ENCODE results near the gene TAS2R10. TPM values are rescaled to one million over a fixed set of nuclear protein-coding genes. Genes with fewer than 3 reads are reported as not detected.
"Not testable (repeated sequence)": the region's sequence is repeated elsewhere in the genome, so short reads cannot be mapped to it uniquely, and the experiment has no call there.

TAS2R10 gene
- total RNA-seq, 2 donors from 2014 or later: 0.31 to 0.63 TPM

GRCh38 chr12:10824957-10825356 lies 1.2 kb downstream of the TAS2R10 start:
- no peak overlapping the region for H3K4me3 Mint-ChIP-seq
- H3K4me1 Mint-ChIP-seq (ENCODE audit: low read depth): no peaks in the 10 kb centered on the region
- ATAC-seq (replicated peaks in 1 of 2): no peak
- H3K27me3 Mint-ChIP-seq (ENCODE audit: low read depth): no peaks in the 10 kb centered on the region
- no peak overlapping the region for H3K27ac Mint-ChIP-seq
- no peaks in the 10 kb centered on the region for H3K9me3 Mint-ChIP-seq
- no peak for DNase-seq
- H3K36me3 Mint-ChIP-seq (ENCODE audit: insufficient read depth in 2 of 2): no peaks in the 10 kb centered on the region

- ATAC-seq (replicated peaks in 1 of 2): no peak
- Mint-ChIP-seq H3K4me3 (no peak overlapping the region), H3K27me3 (ENCODE audit: low read depth) (peaks cover 27% of the 10 kb centered on the region), H3K36me3 (ENCODE audit: insufficient read depth in 2 of 2) (no peaks in the 10 kb centered on the region), H3K9me3 (no peaks in the 10 kb centered on the region), H3K4me1 (ENCODE audit: low read depth) (no peaks in the 10 kb centered on the region), H3K27ac (no peak overlapping the region)
- no peak for DNase-seq
These were observed 14.1 kb downstream of the TAS2R10 start for GRCh38 chr12:10811883-10812536.

GRCh38 chr12:10810068-10810467 lies 16.1 kb downstream of the TAS2R10 start, which contains the start of gene TAS2R9:
Gene TAS2R9 (minus strand): TSS chr12:10810168. CDS start chr12:10810075, 93 bp downstream.
- Mint-ChIP-seq H3K9me3 (no peaks in the 10 kb centered on the region), H3K36me3 (ENCODE audit: insufficient read depth in 2 of 2) (no peaks in the 10 kb centered on the region), H3K27ac (no peak within 1 kb of the TSS), H3K4me3 (no peak within 1 kb of the TSS), H3K4me1 (ENCODE audit: low read depth) (no peaks in the 10 kb centered on the region), H3K27me3 (ENCODE audit: low read depth) (peaks cover 27% of the 10 kb centered on the region)
- ATAC-seq (replicated peaks in 1 of 2) (no peak), DNase-seq (no peak)

GRCh38 chr12:10807186-10807585 lies 19.0 kb downstream of the TAS2R10 start, which contains the start of gene TAS2R8:
Gene TAS2R8 (minus strand): TSS chr12:10807286. CDS start chr12:10806980, 306 bp downstream.
- H3K4me1 Mint-ChIP-seq (ENCODE audit: low read depth): no peaks in the 10 kb centered on the region
- peaks cover 32% of the 10 kb centered on the region for H3K27me3 Mint-ChIP-seq (ENCODE audit: low read depth)
- H3K36me3 Mint-ChIP-seq (ENCODE audit: insufficient read depth in 2 of 2): no peaks in the 10 kb centered on the region
- DNase-seq (no peak), ATAC-seq (replicated peaks in 1 of 2) (no peak)
- no peaks in the 10 kb centered on the region for H3K9me3 Mint-ChIP-seq
- no peak within 1 kb of the TSS for H3K27ac Mint-ChIP-seq
- no peak within 1 kb of the TSS for H3K4me3 Mint-ChIP-seq

GRCh38 chr12:10802587-10802986 lies 23.6 kb downstream of the TAS2R10 start, which contains the start of gene TAS2R7:
Gene TAS2R7 (minus strand): TSS chr12:10802627. CDS start chr12:10802570, 57 bp downstream.
- DNase-seq (no peak), ATAC-seq (replicated peaks in 1 of 2) (no peak)
- H3K36me3 Mint-ChIP-seq (ENCODE audit: insufficient read depth in 2 of 2): no peaks in the 10 kb centered on the region
- H3K4me3 Mint-ChIP-seq: no peak within 1 kb of the TSS
- H3K4me1 Mint-ChIP-seq (ENCODE audit: low read depth): no peaks in the 10 kb centered on the region
- H3K9me3 Mint-ChIP-seq: no peaks in the 10 kb centered on the region
- H3K27ac Mint-ChIP-seq: no peak within 1 kb of the TSS
- H3K27me3 Mint-ChIP-seq (ENCODE audit: low read depth): peaks cover 28% of the 10 kb centered on the region

GRCh38 chr12:10801741-10802140 lies 24.4 kb downstream of the TAS2R10 start:
- peaks cover 35% of the 10 kb centered on the region for H3K27me3 Mint-ChIP-seq (ENCODE audit: low read depth)
- no peak overlapping the region for H3K4me3 Mint-ChIP-seq
- no peak for DNase-seq
- no peaks in the 10 kb centered on the region for H3K36me3 Mint-ChIP-seq (ENCODE audit: insufficient read depth in 2 of 2)
- H3K4me1 Mint-ChIP-seq (ENCODE audit: low read depth): no peaks in the 10 kb centered on the region
- no peak overlapping the region for H3K27ac Mint-ChIP-seq
- no peak for ATAC-seq (replicated peaks in 1 of 2)
- H3K9me3 Mint-ChIP-seq: no peaks in the 10 kb centered on the region

- Mint-ChIP-seq H3K9me3 (no peaks in the 10 kb centered on the region), H3K4me1 (ENCODE audit: low read depth) (no peaks in the 10 kb centered on the region), H3K36me3 (ENCODE audit: insufficient read depth in 2 of 2) (no peaks in the 10 kb centered on the region), H3K4me3 (no peak overlapping the region), H3K27ac (no peak overlapping the region), H3K27me3 (ENCODE audit: low read depth) (peaks cover 16% of the 10 kb centered on the region)
- ATAC-seq (replicated peaks in 1 of 2) (no peak), DNase-seq (no peak)
These were observed 31.9 kb downstream of the TAS2R10 start for GRCh38 chr12:10794222-10794621.

GRCh38 chr12:10791769-10792168 lies 34.4 kb downstream of the TAS2R10 start:
- ATAC-seq (replicated peaks in 1 of 2); H3K27ac Mint-ChIP-seq; H3K4me1 Mint-ChIP-seq (ENCODE audit: low read depth); DNase-seq; H3K9me3 Mint-ChIP-seq; H3K27me3 Mint-ChIP-seq (ENCODE audit: low read depth); H3K36me3 Mint-ChIP-seq (ENCODE audit: insufficient read depth in 2 of 2); H3K4me3 Mint-ChIP-seq: not testable (repeated sequence)

- no peak overlapping the region for H3K4me3 Mint-ChIP-seq
- H3K27ac Mint-ChIP-seq: no peak overlapping the region
- no peaks in the 10 kb centered on the region for H3K9me3 Mint-ChIP-seq
- peaks cover 8% of the 10 kb centered on the region for H3K27me3 Mint-ChIP-seq (ENCODE audit: low read depth)
- ATAC-seq (replicated peaks in 1 of 2) (no peak), DNase-seq (no peak)
- no peaks in the 10 kb centered on the region for H3K4me1 Mint-ChIP-seq (ENCODE audit: low read depth)
- H3K36me3 Mint-ChIP-seq (ENCODE audit: insufficient read depth in 2 of 2): no peaks in the 10 kb centered on the region
These were observed 42.9 kb downstream of the TAS2R10 start for GRCh38 chr12:10783252-10783651.

GRCh38 chr12:10779103-10779502 lies 47.1 kb downstream of the TAS2R10 start:
- no peak for DNase-seq
- Mint-ChIP-seq H3K36me3 (ENCODE audit: insufficient read depth in 2 of 2) (no peaks in the 10 kb centered on the region), H3K27ac (no peak overlapping the region), H3K4me1 (ENCODE audit: low read depth) (no peaks in the 10 kb centered on the region), H3K4me3 (no peak overlapping the region), H3K9me3 (no peaks in the 10 kb centered on the region), H3K27me3 (ENCODE audit: low read depth) (peaks cover 13% of the 10 kb centered on the region)
- no peak for ATAC-seq (replicated peaks in 1 of 2)

Other genes with a start within 250 kb of the TAS2R10 start
- 10 to 100 TPM; 42.7 to 52.5 TPM for gene MAGOHB, start 212.7 kb downstream of the TAS2R10 start, total RNA-seq
- 1 to 10 TPM; 1.6 to 1.8 TPM for gene STYK1, start 152.3 kb downstream of the TAS2R10 start, total RNA-seq
- gene YBX3, start 103.0 kb downstream of the TAS2R10 start, total RNA-seq: 100 to 1,000 TPM; 108 to 132 TPM
- gene TAS2R7, start 23.7 kb downstream of the TAS2R10 start, total RNA-seq: not detected
- not detected for gene TAS2R8, start 19.1 kb downstream of the TAS2R10 start, total RNA-seq
- gene TAS2R9, start 16.2 kb downstream of the TAS2R10 start, total RNA-seq: not detected
- 1 to 10 TPM; 2.1 to 3.0 TPM for gene PRR4, start 23.1 kb upstream of the TAS2R10 start, total RNA-seq
- 10 to 100 TPM; 13.0 to 17.6 TPM for gene PRH1, start 57.9 kb upstream of the TAS2R10 start, total RNA-seq
- gene TAS2R13, start 83.2 kb upstream of the TAS2R10 start, total RNA-seq: under 1 TPM; 0.53 TPM
- gene PRH2, start 102.9 kb upstream of the TAS2R10 start, total RNA-seq: not detected
- 1 to 10 TPM; 1.2 to 1.9 TPM for gene TAS2R14, start 112.9 kb upstream of the TAS2R10 start, total RNA-seq
- 1 to 10 TPM in 1 of 2 donors, under 1 TPM in 1; 0.90 to 1.2 TPM for gene TAS2R50, start 160.6 kb upstream of the TAS2R10 start, total RNA-seq
- 1 to 10 TPM; 1.3 to 2.1 TPM for gene TAS2R20, start 171.9 kb upstream of the TAS2R10 start, total RNA-seq
- 1 to 10 TPM; 2.1 to 3.5 TPM for gene TAS2R19, start 196.3 kb upstream of the TAS2R10 start, total RNA-seq
- gene TAS2R31, start 205.0 kb upstream of the TAS2R10 start, total RNA-seq: 1 to 10 TPM; 1.9 to 2.9 TPM
- gene TAS2R46, start 235.9 kb upstream of the TAS2R10 start, total RNA-seq: under 1 TPM; 0.72 TPM

All from activated T-cell treated with anti-CD3 and anti-CD28 coated beads, Interleukin-2, amount 50 U/mL, for 72 hours (primary cell).